ENCODE data around the gene MYO9B. TPM values are rescaled to one million over a fixed set of nuclear protein-coding genes. Genes with fewer than 3 reads are reported as not detected.

Gene MYO9B
- total and polyA plus RNA-seq, 2 experiments from 2014 or later, result 29.9 to 32.4 TPM

GRCh38 chr19:17048885-17049453, 26.6 kb upstream of the MYO9B start:
- Histone ChIP-seq H2AFZ (no peak overlapping the region), H3K9me2 (replicated peaks; ENCODE audit: insufficient read depth) (no peaks in the 10 kb centered on the region), H3K4me1 (ENCODE audit: insufficient read depth) (no peaks in the 10 kb centered on the region), H3K36me3 (replicated peaks; ENCODE audit: insufficient read depth, low read depth) (no peaks in the 10 kb centered on the region), H3K79me2 (no peaks in the 10 kb centered on the region), H3K27me3 (no peaks in the 10 kb centered on the region), H3K4me3 (no peak overlapping the region), H3K9me3 (ENCODE audit: low read depth) (no peaks in the 10 kb centered on the region), H4K20me1 (ENCODE audit: insufficient read depth, poor library complexity, severe bottlenecking) (no peaks in the 10 kb centered on the region), H3K4me2 (no peak overlapping the region), H3K27ac (no peak overlapping the region)
- WGBS (ENCODE audit: low lambda C conversion rate, missing lambda C conversion rate), result 95% methylated on average over 16 of the region's 16 CpGs
- no peak for DNase-seq (ENCODE audit: low spot score)
- TF ChIP-seq, protein P1, sequence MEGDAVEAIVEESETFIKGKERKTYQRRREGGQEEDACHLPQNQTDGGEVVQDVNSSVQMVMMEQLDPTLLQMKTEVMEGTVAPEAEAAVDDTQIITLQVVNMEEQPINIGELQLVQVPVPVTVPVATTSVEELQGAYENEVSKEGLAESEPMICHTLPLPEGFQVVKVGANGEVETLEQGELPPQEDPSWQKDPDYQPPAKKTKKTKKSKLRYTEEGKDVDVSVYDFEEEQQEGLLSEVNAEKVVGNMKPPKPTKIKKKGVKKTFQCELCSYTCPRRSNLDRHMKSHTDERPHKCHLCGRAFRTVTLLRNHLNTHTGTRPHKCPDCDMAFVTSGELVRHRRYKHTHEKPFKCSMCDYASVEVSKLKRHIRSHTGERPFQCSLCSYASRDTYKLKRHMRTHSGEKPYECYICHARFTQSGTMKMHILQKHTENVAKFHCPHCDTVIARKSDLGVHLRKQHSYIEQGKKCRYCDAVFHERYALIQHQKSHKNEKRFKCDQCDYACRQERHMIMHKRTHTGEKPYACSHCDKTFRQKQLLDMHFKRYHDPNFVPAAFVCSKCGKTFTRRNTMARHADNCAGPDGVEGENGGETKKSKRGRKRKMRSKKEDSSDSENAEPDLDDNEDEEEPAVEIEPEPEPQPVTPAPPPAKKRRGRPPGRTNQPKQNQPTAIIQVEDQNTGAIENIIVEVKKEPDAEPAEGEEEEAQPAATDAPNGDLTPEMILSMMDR (IDR thresholded peaks at IDR 0.05; ENCODE audit: poor library complexity), result no peak
- TF ChIP-seq EZH2 (IDR thresholded peaks at IDR 0.05; ENCODE audit: borderline replicate concordance) (no peak), EZH2phosphoT487 (IDR thresholded peaks at IDR 0.05; ENCODE audit: low read depth, severe bottlenecking, unreplicated experiment) (no peak)

- no peaks in the 10 kb centered on the region for H3K79me2 ChIP-seq
- no peaks in the 10 kb centered on the region for H3K9me3 ChIP-seq (ENCODE audit: low read depth)
- H3K36me3 ChIP-seq (replicated peaks; ENCODE audit: insufficient read depth, low read depth), result no peaks in the 10 kb centered on the region
- no peaks in the 10 kb centered on the region for H3K27me3 ChIP-seq
- no peak overlapping the region for H3K4me3 ChIP-seq
- no peaks in the 10 kb centered on the region for H4K20me1 ChIP-seq (ENCODE audit: insufficient read depth, poor library complexity, severe bottlenecking)
- no peak for DNase-seq (ENCODE audit: low spot score)
- no peaks in the 10 kb centered on the region for H3K4me1 ChIP-seq (ENCODE audit: insufficient read depth)
- no peak overlapping the region for H3K4me2 ChIP-seq
- H3K9me2 ChIP-seq (replicated peaks; ENCODE audit: insufficient read depth), result no peaks in the 10 kb centered on the region
- TF ChIP-seq EZH2 (IDR thresholded peaks at IDR 0.05; ENCODE audit: borderline replicate concordance) (no peak), EZH2phosphoT487 (IDR thresholded peaks at IDR 0.05; ENCODE audit: low read depth, severe bottlenecking, unreplicated experiment) (no peak)
- TF ChIP-seq, protein P1 (IDR thresholded peaks at IDR 0.05; ENCODE audit: poor library complexity), result no peak
- H2AFZ ChIP-seq, result no peak overlapping the region
- no peak overlapping the region for H3K27ac ChIP-seq
- 85% methylated on average over 18 of the region's 18 CpGs for whole genome bisulfite sequencing (ENCODE audit: low lambda C conversion rate, missing lambda C conversion rate)
Observed at GRCh38 chr19:17049711-17050280, 25.8 kb upstream of the MYO9B start.

- WGBS (ENCODE audit: low lambda C conversion rate, missing lambda C conversion rate), result 67% methylated on average over 8 of the region's 8 CpGs
- Histone ChIP-seq H3K4me1 (ENCODE audit: insufficient read depth) (no peaks in the 10 kb centered on the region), H3K9me3 (ENCODE audit: low read depth) (no peaks in the 10 kb centered on the region), H2AFZ (no peak overlapping the region), H3K4me2 (no peak overlapping the region), H3K27ac (no peak overlapping the region), H3K4me3 (no peak overlapping the region), H3K79me2 (no peaks in the 10 kb centered on the region), H3K36me3 (replicated peaks; ENCODE audit: insufficient read depth, low read depth) (no peaks in the 10 kb centered on the region), H3K27me3 (no peaks in the 10 kb centered on the region), H4K20me1 (ENCODE audit: insufficient read depth, poor library complexity, severe bottlenecking) (no peaks in the 10 kb centered on the region), H3K9me2 (replicated peaks; ENCODE audit: insufficient read depth) (no peaks in the 10 kb centered on the region)
- peak; percentile 68 for DNase-seq (ENCODE audit: low spot score)
- TF ChIP-seq, protein P1 (IDR thresholded peaks at IDR 0.05; ENCODE audit: poor library complexity), result peak; percentile 62
- TF ChIP-seq EZH2phosphoT487 (IDR thresholded peaks at IDR 0.05; ENCODE audit: low read depth, severe bottlenecking, unreplicated experiment), result no peak
Observed at GRCh38 chr19:17052439-17052838, 23.1 kb upstream of the MYO9B start.

Data from hepatocyte (in vitro differentiated cells).